ENCODE measurements around the gene ARHGAP6. TPM values are rescaled to one million over a fixed set of nuclear protein-coding genes. Genes with fewer than 3 reads are reported as not detected.
A peak's percentile ranks its signal among the peaks of the same experiment; 100 is the strongest.

Gene ARHGAP6
- total and polyA plus RNA-seq, 4 donors = 3.8 to 5.8 (median 4.2) TPM

GRCh38 chrX:11329021-11329420 is 336.7 kb downstream of the ARHGAP6 start:
- 60% methylated on average over 2 of the region's 5 CpGs for WGBS (ENCODE audit: insufficient coverage)

GRCh38 chrX:11328134-11328533 is 337.6 kb downstream of the ARHGAP6 start:
- peaks cover 3% of the 10 kb centered on the region for H3K9me3 ChIP-seq (ENCODE audit: control insufficient read depth, insufficient read depth, low read length)
- H3K4me1 ChIP-seq (ENCODE audit: control insufficient read depth, insufficient read depth, low read length) = no peaks in the 10 kb centered on the region
- DNase-seq (ENCODE audit: low read depth in 4 of 6, low spot score in 6 of 6) = no peak
- no CpG with 5 or more reads among the region's 3 CpGs for WGBS (ENCODE audit: insufficient coverage)
- H3K36me3 ChIP-seq (ENCODE audit: control insufficient read depth, insufficient read depth, low read length) = no peaks in the 10 kb centered on the region
- no peak overlapping the region for H3K4me3 ChIP-seq (ENCODE audit: low read depth, low read length)
- H3K27ac ChIP-seq (ENCODE audit: low read depth, low read length) = no peak overlapping the region
- no peaks in the 10 kb centered on the region for H3K27me3 ChIP-seq (ENCODE audit: control insufficient read depth, insufficient read depth, low read length)

More at GRCh38 chrX:11329021-11329420, 336.7 kb downstream of the ARHGAP6 start:
- Histone ChIP-seq H3K27me3 (ENCODE audit: control insufficient read depth, insufficient read depth, low read length) (no peaks in the 10 kb centered on the region), H3K9me3 (ENCODE audit: control insufficient read depth, insufficient read depth, low read length) (no peaks in the 10 kb centered on the region), H3K27ac (ENCODE audit: low read depth, low read length) (no peak overlapping the region), H3K36me3 (ENCODE audit: control insufficient read depth, insufficient read depth, low read length) (no peaks in the 10 kb centered on the region), H3K4me1 (ENCODE audit: control insufficient read depth, insufficient read depth, low read length) (no peaks in the 10 kb centered on the region), H3K4me3 (ENCODE audit: low read depth, low read length) (no peak overlapping the region)
- DNase-seq (ENCODE audit: low read depth in 4 of 6, low spot score in 6 of 6) = peak in 1 of 6 donors; percentile 2

GRCh38 chrX:11321986-11322385 is 343.7 kb downstream of the ARHGAP6 start:
- H3K4me3 ChIP-seq (ENCODE audit: low read depth, low read length) = no peak overlapping the region
- H3K27ac ChIP-seq (ENCODE audit: low read depth, low read length) = no peak overlapping the region
- no CpG with 5 or more reads among the region's 2 CpGs for WGBS (ENCODE audit: insufficient coverage)
- peaks cover 3% of the 10 kb centered on the region for H3K9me3 ChIP-seq (ENCODE audit: control insufficient read depth, insufficient read depth, low read length)
- no peaks in the 10 kb centered on the region for H3K4me1 ChIP-seq (ENCODE audit: control insufficient read depth, insufficient read depth, low read length)
- DNase-seq (ENCODE audit: low read depth in 4 of 6, low spot score in 6 of 6) = no peak
- no peaks in the 10 kb centered on the region for H3K36me3 ChIP-seq (ENCODE audit: control insufficient read depth, insufficient read depth, low read length)
- peaks cover 2% of the 10 kb centered on the region for H3K27me3 ChIP-seq (ENCODE audit: control insufficient read depth, insufficient read depth, low read length)

GRCh38 chrX:11319806-11320520 is 345.8 kb downstream of the ARHGAP6 start:
- WGBS (ENCODE audit: insufficient coverage) = 45% methylated on average over 3 of the region's 7 CpGs
- no peaks in the 10 kb centered on the region for H3K36me3 ChIP-seq (ENCODE audit: control insufficient read depth, insufficient read depth, low read length)
- H3K27ac ChIP-seq (ENCODE audit: low read depth, low read length) = no peak overlapping the region
- peak in 1 of 6 donors; percentile 5 for DNase-seq (ENCODE audit: low read depth in 4 of 6, low spot score in 6 of 6)
- H3K4me3 ChIP-seq (ENCODE audit: low read depth, low read length) = no peak overlapping the region
- H3K9me3 ChIP-seq (ENCODE audit: control insufficient read depth, insufficient read depth, low read length) = peaks cover 3% of the 10 kb centered on the region
- no peaks in the 10 kb centered on the region for H3K4me1 ChIP-seq (ENCODE audit: control insufficient read depth, insufficient read depth, low read length)
- H3K27me3 ChIP-seq (ENCODE audit: control insufficient read depth, insufficient read depth, low read length) = peaks cover 2% of the 10 kb centered on the region

- DNase-seq (ENCODE audit: low read depth in 4 of 6, low spot score in 6 of 6) = peak in 1 of 6 donors; percentile 48
- WGBS (ENCODE audit: insufficient coverage) = 80% methylated on average over 5 of the region's 7 CpGs
- no peak overlapping the region for H3K4me3 ChIP-seq (ENCODE audit: low read depth, low read length)
- H3K27me3 ChIP-seq (ENCODE audit: control insufficient read depth, insufficient read depth, low read length) = peaks cover 4% of the 10 kb centered on the region
- H3K36me3 ChIP-seq (ENCODE audit: control insufficient read depth, insufficient read depth, low read length) = no peaks in the 10 kb centered on the region
- no peaks in the 10 kb centered on the region for H3K4me1 ChIP-seq (ENCODE audit: control insufficient read depth, insufficient read depth, low read length)
- no peaks in the 10 kb centered on the region for H3K9me3 ChIP-seq (ENCODE audit: control insufficient read depth, insufficient read depth, low read length)
- H3K27ac ChIP-seq (ENCODE audit: low read depth, low read length) = no peak overlapping the region
Measured at GRCh38 chrX:11311706-11312105, 354.0 kb downstream of the ARHGAP6 start.

- no peaks in the 10 kb centered on the region for H3K36me3 ChIP-seq (ENCODE audit: control insufficient read depth, insufficient read depth, low read length)
- no peaks in the 10 kb centered on the region for H3K4me1 ChIP-seq (ENCODE audit: control insufficient read depth, insufficient read depth, low read length)
- no peak for DNase-seq (ENCODE audit: low read depth in 4 of 6, low spot score in 6 of 6)
- H3K4me3 ChIP-seq (ENCODE audit: low read depth, low read length) = no peak overlapping the region
- H3K27ac ChIP-seq (ENCODE audit: low read depth, low read length) = no peak overlapping the region
- H3K27me3 ChIP-seq (ENCODE audit: control insufficient read depth, insufficient read depth, low read length) = peaks cover 6% of the 10 kb centered on the region
- 55% methylated on average over 2 of the region's 5 CpGs for WGBS (ENCODE audit: insufficient coverage)
- no peaks in the 10 kb centered on the region for H3K9me3 ChIP-seq (ENCODE audit: control insufficient read depth, insufficient read depth, low read length)
Measured at GRCh38 chrX:11309220-11309619, 356.5 kb downstream of the ARHGAP6 start.

GRCh38 chrX:11305641-11306040 is 360.1 kb downstream of the ARHGAP6 start:
- DNase-seq (ENCODE audit: low read depth in 4 of 6, low spot score in 6 of 6) = no peak
- H3K36me3 ChIP-seq (ENCODE audit: control insufficient read depth, insufficient read depth, low read length) = no peaks in the 10 kb centered on the region
- peaks cover 4% of the 10 kb centered on the region for H3K27me3 ChIP-seq (ENCODE audit: control insufficient read depth, insufficient read depth, low read length)
- WGBS (ENCODE audit: insufficient coverage) = 78% methylated on average over 1 of the region's 1 CpG
- H3K4me3 ChIP-seq (ENCODE audit: low read depth, low read length) = no peak overlapping the region
- H3K27ac ChIP-seq (ENCODE audit: low read depth, low read length) = no peak overlapping the region
- H3K9me3 ChIP-seq (ENCODE audit: control insufficient read depth, insufficient read depth, low read length) = no peaks in the 10 kb centered on the region
- H3K4me1 ChIP-seq (ENCODE audit: control insufficient read depth, insufficient read depth, low read length) = no peaks in the 10 kb centered on the region

- WGBS (ENCODE audit: insufficient coverage) = 61% methylated on average over 3 of the region's 6 CpGs
- Histone ChIP-seq H3K27me3 (ENCODE audit: control insufficient read depth, insufficient read depth, low read length) (peaks cover 2% of the 10 kb centered on the region), H3K4me3 (ENCODE audit: low read depth, low read length) (no peak overlapping the region), H3K36me3 (ENCODE audit: control insufficient read depth, insufficient read depth, low read length) (no peaks in the 10 kb centered on the region), H3K9me3 (ENCODE audit: control insufficient read depth, insufficient read depth, low read length) (no peaks in the 10 kb centered on the region), H3K27ac (ENCODE audit: low read depth, low read length) (no peak overlapping the region), H3K4me1 (ENCODE audit: control insufficient read depth, insufficient read depth, low read length) (no peaks in the 10 kb centered on the region)
- DNase-seq (ENCODE audit: low read depth in 4 of 6, low spot score in 6 of 6) = peak in 1 of 6 donors; percentile 7
Measured at GRCh38 chrX:11304829-11305228, 360.9 kb downstream of the ARHGAP6 start.

GRCh38 chrX:11298600-11298999 is 367.1 kb downstream of the ARHGAP6 start:
- H3K4me1 ChIP-seq (ENCODE audit: control insufficient read depth, insufficient read depth, low read length) = no peaks in the 10 kb centered on the region
- WGBS (ENCODE audit: insufficient coverage) = 85% methylated on average over 9 of the region's 9 CpGs
- no peaks in the 10 kb centered on the region for H3K36me3 ChIP-seq (ENCODE audit: control insufficient read depth, insufficient read depth, low read length)
- no peak for DNase-seq (ENCODE audit: low read depth in 4 of 6, low spot score in 6 of 6)
- H3K27ac ChIP-seq (ENCODE audit: low read depth, low read length) = no peak overlapping the region
- H3K4me3 ChIP-seq (ENCODE audit: low read depth, low read length) = no peak overlapping the region
- H3K27me3 ChIP-seq (ENCODE audit: control insufficient read depth, insufficient read depth, low read length) = no peaks in the 10 kb centered on the region
- no peaks in the 10 kb centered on the region for H3K9me3 ChIP-seq (ENCODE audit: control insufficient read depth, insufficient read depth, low read length)

- H3K36me3 ChIP-seq (ENCODE audit: control insufficient read depth, insufficient read depth, low read length) = no peaks in the 10 kb centered on the region
- no CpG with 5 or more reads among the region's 5 CpGs for WGBS (ENCODE audit: insufficient coverage)
- no peaks in the 10 kb centered on the region for H3K4me1 ChIP-seq (ENCODE audit: control insufficient read depth, insufficient read depth, low read length)
- H3K27me3 ChIP-seq (ENCODE audit: control insufficient read depth, insufficient read depth, low read length) = no peaks in the 10 kb centered on the region
- no peak overlapping the region for H3K27ac ChIP-seq (ENCODE audit: low read depth, low read length)
- no peaks in the 10 kb centered on the region for H3K9me3 ChIP-seq (ENCODE audit: control insufficient read depth, insufficient read depth, low read length)
- H3K4me3 ChIP-seq (ENCODE audit: low read depth, low read length) = no peak overlapping the region
- no peak for DNase-seq (ENCODE audit: low read depth in 4 of 6, low spot score in 6 of 6)
Measured at GRCh38 chrX:11296051-11296450, 369.7 kb downstream of the ARHGAP6 start.

Measured in spinal cord (tissue), 10 donors.